NCI-H82 treated with DMSO at 0.1 percent for 48 hours (cell line): ENCODE measurements around the gene ACOXL.
"Not testable (repeated sequence)": the region's sequence is repeated elsewhere in the genome, so short reads cannot be mapped to it uniquely, and the experiment has no call there.

Source experiments
- DNase-seq: peaks from one replicate; lab custom pipeline; 2025; ENCODE audit not compliant: unreplicated experiment; lab: John Stamatoyannopoulos, UW

ACOXL gene

GRCh38 chr2:110732422-110733413 is at the start of gene ACOXL:
Gene ACOXL, plus strand, starts transcription at chr2:110732573. Its CDS starts 35,817 bp downstream, at chr2:110768390.
- no peak for DNase-seq

- DNase-seq, result no peak
These were observed 49.5 kb upstream of the ACOXL start for GRCh38 chr2:110682872-110683271.

GRCh38 chr2:110687775-110688484 is 44.4 kb upstream of the ACOXL start:
- not testable (repeated sequence) for DNase-seq

- no peak for DNase-seq
These were observed 43.7 kb upstream of the ACOXL start for GRCh38 chr2:110688594-110689091.

- DNase-seq, result no peak
These were observed 42.0 kb upstream of the ACOXL start for GRCh38 chr2:110690083-110690965.

- no peak for DNase-seq
These were observed 40.6 kb upstream of the ACOXL start for GRCh38 chr2:110691612-110692258.

GRCh38 chr2:110695146-110695898 is 37.1 kb upstream of the ACOXL start:
- not testable (repeated sequence) for DNase-seq

- not testable (repeated sequence) for DNase-seq
These were observed 34.1 kb upstream of the ACOXL start for GRCh38 chr2:110698253-110698652.

GRCh38 chr2:110702514-110703380 is 29.6 kb upstream of the ACOXL start:
- no peak for DNase-seq

- no peak for DNase-seq
These were observed 24.9 kb upstream of the ACOXL start for GRCh38 chr2:110707386-110707965.

GRCh38 chr2:110708455-110708854 is 23.9 kb upstream of the ACOXL start:
- DNase-seq, result no peak

GRCh38 chr2:110712737-110713136 is 19.6 kb upstream of the ACOXL start:
- no peak for DNase-seq

- DNase-seq, result no peak
These were observed 18.6 kb upstream of the ACOXL start for GRCh38 chr2:110713513-110714362.

- no peak for DNase-seq
These were observed 17.7 kb upstream of the ACOXL start for GRCh38 chr2:110714452-110715224.

GRCh38 chr2:110716959-110717645 is 15.3 kb upstream of the ACOXL start:
- DNase-seq, result no peak

GRCh38 chr2:110717734-110718133 is 14.6 kb upstream of the ACOXL start:
- DNase-seq, result no peak
